ENCODE results near the gene NEU2.

The NEU2 gene

GRCh38 chr2:233002829-233003657, 29.4 kb upstream of the NEU2 start:
- H2BK5ac ChIP-seq (ENCODE audit: low read depth, low read length, poor library complexity, severe bottlenecking) = no peak overlapping the region
- no peak overlapping the region for H3K27ac ChIP-seq (ENCODE audit: low read length, poor library complexity, severe bottlenecking)
- 86% methylated on average over 19 of the region's 19 CpGs for WGBS
- H3K27me3 ChIP-seq (ENCODE audit: control insufficient read depth in 1 of 2, insufficient read depth in 1 of 2, low read length in 2 of 2) = peaks cover 18 to 26% of the 10 kb centered on the region in 2 experiments
- no peak overlapping the region for H2BK15ac ChIP-seq (ENCODE audit: low read depth, poor library complexity, severe bottlenecking)
- H3K18ac ChIP-seq (ENCODE audit: low read depth in 1 of 2, low read length in 2 of 2) = no peak overlapping the region
- DNase-seq = no peak
- H2AFZ ChIP-seq (ENCODE audit: low read depth, low read length) = no peak overlapping the region
- no peaks in the 10 kb centered on the region for H3K36me3 ChIP-seq (ENCODE audit: control insufficient read depth in 1 of 2, insufficient read depth in 2 of 2, low read depth in 1 of 2, low read length in 2 of 2)
- no peak overlapping the region for H3K14ac ChIP-seq (ENCODE audit: low read length in 2 of 2)
- no peak overlapping the region for H2BK120ac ChIP-seq (ENCODE audit: low read depth, low read length)
- no peaks in the 10 kb centered on the region for H3K4me1 ChIP-seq (ENCODE audit: control insufficient read depth, insufficient read depth, low read depth, low read length)
- no peak overlapping the region for H4K91ac ChIP-seq (ENCODE audit: low read length)
- no peak overlapping the region for H2AK5ac ChIP-seq (ENCODE audit: low read length, severe bottlenecking)
- no peak overlapping the region for H3K23ac ChIP-seq (ENCODE audit: low read length in 2 of 2)
- no peak overlapping the region for H3K9ac ChIP-seq (ENCODE audit: low read length)
- no peak overlapping the region for H3K4me2 ChIP-seq (ENCODE audit: low read length, poor library complexity, severe bottlenecking)
- no peaks in the 10 kb centered on the region for H3K9me3 ChIP-seq (ENCODE audit: control insufficient read depth, low read length)
- H3K4ac ChIP-seq (ENCODE audit: low read depth in 1 of 2, low read length in 2 of 2) = no peak overlapping the region
- H2BK12ac ChIP-seq (ENCODE audit: low read length in 2 of 2) = no peak overlapping the region
- H3K4me3 ChIP-seq (ENCODE audit: insufficient read depth in 1 of 2, low read depth in 1 of 2, low read length in 2 of 2) = no peak overlapping the region
- no peak overlapping the region for H4K8ac ChIP-seq (ENCODE audit: low read length)
- no peaks in the 10 kb centered on the region for H3K79me1 ChIP-seq (replicated peaks; ENCODE audit: low read length, poor library complexity, severe bottlenecking)

GRCh38 chr2:233003658-233004555, 28.6 kb upstream of the NEU2 start:
- H3K36me3 ChIP-seq (ENCODE audit: control insufficient read depth in 1 of 2, insufficient read depth in 2 of 2, low read depth in 1 of 2, low read length in 2 of 2) = no peaks in the 10 kb centered on the region
- no peak overlapping the region for H2AK5ac ChIP-seq (ENCODE audit: low read length, severe bottlenecking)
- H3K79me1 ChIP-seq (replicated peaks; ENCODE audit: low read length, poor library complexity, severe bottlenecking) = no peaks in the 10 kb centered on the region
- no peak overlapping the region for H3K27ac ChIP-seq (ENCODE audit: low read length, poor library complexity, severe bottlenecking)
- no peak overlapping the region for H2BK120ac ChIP-seq (ENCODE audit: low read depth, low read length)
- peaks cover 17 to 26% of the 10 kb centered on the region in 2 experiments for H3K27me3 ChIP-seq (ENCODE audit: control insufficient read depth in 1 of 2, insufficient read depth in 1 of 2, low read length in 2 of 2)
- H3K23ac ChIP-seq (ENCODE audit: low read length in 2 of 2) = no peak overlapping the region
- WGBS = 83% methylated on average over 9 of the region's 9 CpGs
- no peak overlapping the region for H3K18ac ChIP-seq (ENCODE audit: low read depth in 1 of 2, low read length in 2 of 2)
- H3K9me3 ChIP-seq (ENCODE audit: control insufficient read depth, low read length) = no peaks in the 10 kb centered on the region
- no peak overlapping the region for H2BK12ac ChIP-seq (ENCODE audit: low read length in 2 of 2)
- no peak overlapping the region for H2BK5ac ChIP-seq (ENCODE audit: low read depth, low read length, poor library complexity, severe bottlenecking)
- no peak overlapping the region for H3K14ac ChIP-seq (ENCODE audit: low read length in 2 of 2)
- no peak overlapping the region for H4K91ac ChIP-seq (ENCODE audit: low read length)
- H4K8ac ChIP-seq (ENCODE audit: low read length) = no peak overlapping the region
- H2BK15ac ChIP-seq (ENCODE audit: low read depth, poor library complexity, severe bottlenecking) = no peak overlapping the region
- H3K4me3 ChIP-seq (ENCODE audit: insufficient read depth in 1 of 2, low read depth in 1 of 2, low read length in 2 of 2) = no peak overlapping the region
- no peak overlapping the region for H3K9ac ChIP-seq (ENCODE audit: low read length)
- H2AFZ ChIP-seq (ENCODE audit: low read depth, low read length) = no peak overlapping the region
- H3K4me1 ChIP-seq (ENCODE audit: control insufficient read depth, insufficient read depth, low read depth, low read length) = no peaks in the 10 kb centered on the region
- H3K4ac ChIP-seq (ENCODE audit: low read depth in 1 of 2, low read length in 2 of 2) = no peak overlapping the region
- DNase-seq = no peak
- no peak overlapping the region for H3K4me2 ChIP-seq (ENCODE audit: low read length, poor library complexity, severe bottlenecking)

- H3K9me3 ChIP-seq (ENCODE audit: control insufficient read depth, low read length) = no peaks in the 10 kb centered on the region
- H2BK5ac ChIP-seq (ENCODE audit: low read depth, low read length, poor library complexity, severe bottlenecking) = no peak overlapping the region
- H3K4me1 ChIP-seq (ENCODE audit: control insufficient read depth, insufficient read depth, low read depth, low read length) = no peaks in the 10 kb centered on the region
- WGBS = 95% methylated on average over 6 of the region's 6 CpGs
- H3K4ac ChIP-seq (ENCODE audit: low read depth in 1 of 2, low read length in 2 of 2) = no peak overlapping the region
- no peak overlapping the region for H4K8ac ChIP-seq (ENCODE audit: low read length)
- no peak for DNase-seq
- no peak overlapping the region for H3K9ac ChIP-seq (ENCODE audit: low read length)
- no peak overlapping the region for H3K4me2 ChIP-seq (ENCODE audit: low read length, poor library complexity, severe bottlenecking)
- no peak overlapping the region for H4K91ac ChIP-seq (ENCODE audit: low read length)
- H3K18ac ChIP-seq (ENCODE audit: low read depth in 1 of 2, low read length in 2 of 2) = no peak overlapping the region
- no peak overlapping the region for H3K4me3 ChIP-seq (ENCODE audit: insufficient read depth in 1 of 2, low read depth in 1 of 2, low read length in 2 of 2)
- H3K23ac ChIP-seq (ENCODE audit: low read length in 2 of 2) = no peak overlapping the region
- no peak overlapping the region for H3K14ac ChIP-seq (ENCODE audit: low read length in 2 of 2)
- no peaks in the 10 kb centered on the region for H3K79me1 ChIP-seq (replicated peaks; ENCODE audit: low read length, poor library complexity, severe bottlenecking)
- no peak overlapping the region for H3K27ac ChIP-seq (ENCODE audit: low read length, poor library complexity, severe bottlenecking)
- H2AFZ ChIP-seq (ENCODE audit: low read depth, low read length) = no peak overlapping the region
- no peaks in the 10 kb centered on the region for H3K36me3 ChIP-seq (ENCODE audit: control insufficient read depth in 1 of 2, insufficient read depth in 2 of 2, low read depth in 1 of 2, low read length in 2 of 2)
- H3K27me3 ChIP-seq (ENCODE audit: control insufficient read depth in 1 of 2, insufficient read depth in 1 of 2, low read length in 2 of 2) = peaks cover 17 to 26% of the 10 kb centered on the region in 2 experiments
- no peak overlapping the region for H2BK12ac ChIP-seq (ENCODE audit: low read length in 2 of 2)
- H2AK5ac ChIP-seq (ENCODE audit: low read length, severe bottlenecking) = no peak overlapping the region
- H2BK120ac ChIP-seq (ENCODE audit: low read depth, low read length) = no peak overlapping the region
- no peak overlapping the region for H2BK15ac ChIP-seq (ENCODE audit: low read depth, poor library complexity, severe bottlenecking)
Observed at GRCh38 chr2:233005096-233005495, 27.4 kb upstream of the NEU2 start.

GRCh38 chr2:233006648-233007047, 25.8 kb upstream of the NEU2 start:
- no peak overlapping the region for H4K8ac ChIP-seq (ENCODE audit: low read length)
- no peak for DNase-seq
- H3K27me3 ChIP-seq (ENCODE audit: control insufficient read depth in 1 of 2, insufficient read depth in 1 of 2, low read length in 2 of 2) = peaks cover 17 to 26% of the 10 kb centered on the region in 2 experiments
- H3K4ac ChIP-seq (ENCODE audit: low read depth in 1 of 2, low read length in 2 of 2) = no peak overlapping the region
- H3K79me1 ChIP-seq (replicated peaks; ENCODE audit: low read length, poor library complexity, severe bottlenecking) = no peaks in the 10 kb centered on the region
- no peak overlapping the region for H3K23ac ChIP-seq (ENCODE audit: low read length in 2 of 2)
- no peaks in the 10 kb centered on the region for H3K9me3 ChIP-seq (ENCODE audit: control insufficient read depth, low read length)
- no peak overlapping the region for H2BK12ac ChIP-seq (ENCODE audit: low read length in 2 of 2)
- H3K9ac ChIP-seq (ENCODE audit: low read length) = no peak overlapping the region
- H2AFZ ChIP-seq (ENCODE audit: low read depth, low read length) = no peak overlapping the region
- H3K14ac ChIP-seq (ENCODE audit: low read length in 2 of 2) = no peak overlapping the region
- no peak overlapping the region for H3K27ac ChIP-seq (ENCODE audit: low read length, poor library complexity, severe bottlenecking)
- H3K4me1 ChIP-seq (ENCODE audit: control insufficient read depth, insufficient read depth, low read depth, low read length) = no peaks in the 10 kb centered on the region
- WGBS = 74% methylated on average over 6 of the region's 6 CpGs
- no peak overlapping the region for H3K4me2 ChIP-seq (ENCODE audit: low read length, poor library complexity, severe bottlenecking)
- H3K36me3 ChIP-seq (ENCODE audit: control insufficient read depth in 1 of 2, insufficient read depth in 2 of 2, low read depth in 1 of 2, low read length in 2 of 2) = no peaks in the 10 kb centered on the region
- H3K4me3 ChIP-seq (ENCODE audit: insufficient read depth in 1 of 2, low read depth in 1 of 2, low read length in 2 of 2) = no peak overlapping the region
- no peak overlapping the region for H2BK120ac ChIP-seq (ENCODE audit: low read depth, low read length)
- H3K18ac ChIP-seq (ENCODE audit: low read depth in 1 of 2, low read length in 2 of 2) = no peak overlapping the region
- H2BK15ac ChIP-seq (ENCODE audit: low read depth, poor library complexity, severe bottlenecking) = no peak overlapping the region
- H2AK5ac ChIP-seq (ENCODE audit: low read length, severe bottlenecking) = no peak overlapping the region
- no peak overlapping the region for H2BK5ac ChIP-seq (ENCODE audit: low read depth, low read length, poor library complexity, severe bottlenecking)
- H4K91ac ChIP-seq (ENCODE audit: low read length) = no peak overlapping the region

Measured in mesenchymal stem cell (in vitro differentiated cells and primary cell).